Epithelial cell of prostate (primary cell): ENCODE results near the gene CST9.
"Not testable (repeated sequence)": the region's sequence is repeated elsewhere in the genome, so short reads cannot be mapped to it uniquely, and the experiment has no call there.

Experiments used
- DNase-seq: peaks from one replicate; pipeline ENCODE4 v3.0.0-alpha.2; 2011; ENCODE audit warnings: low read depth, low spot score
- H3K27ac ChIP-seq: fragments of 450-650 bp; 2 replicates; pipeline ENCODE4 v1.5.1; 2017; ENCODE audit warnings: mild to moderate bottlenecking

Gene CST9

GRCh38 chr20:23638309-23638708 lies 32.6 kb upstream of the CST9 start:
- no peak for DNase-seq
- H3K27ac ChIP-seq: peak overlapping the region; percentile 30

- H3K27ac ChIP-seq: peak within 1 kb of the TSS; percentile 88
- no peak for DNase-seq
These were observed 31.8 kb upstream of the CST9 start, which contains the start of gene CST3 for GRCh38 chr20:23637282-23638221. CST3 (minus strand) TSS chr20:23637955; CDS start chr20:23637862, 93 bp downstream.

- peak overlapping the region; percentile 88 for H3K27ac ChIP-seq
- DNase-seq: no peak
These were observed 31.2 kb upstream of the CST9 start for GRCh38 chr20:23636908-23637281.

- no peak for DNase-seq
- peak overlapping the region; percentile 88 for H3K27ac ChIP-seq
These were observed 30.6 kb upstream of the CST9 start for GRCh38 chr20:23636182-23636907.

- not testable (repeated sequence) for DNase-seq
- peak overlapping the region; percentile 88 for H3K27ac ChIP-seq
These were observed 30.0 kb upstream of the CST9 start for GRCh38 chr20:23635768-23636090.

- H3K27ac ChIP-seq: peak overlapping the region; percentile 88
- no peak for DNase-seq
These were observed 29.5 kb upstream of the CST9 start for GRCh38 chr20:23634985-23635767.

GRCh38 chr20:23634044-23634801 lies 28.5 kb upstream of the CST9 start:
- no peak overlapping the region for H3K27ac ChIP-seq
- no peak for DNase-seq

- no peak for DNase-seq
- no peak overlapping the region for H3K27ac ChIP-seq
These were observed 27.2 kb upstream of the CST9 start for GRCh38 chr20:23632711-23633573.

- no peak overlapping the region for H3K27ac ChIP-seq
- no peak for DNase-seq
These were observed 26.4 kb upstream of the CST9 start for GRCh38 chr20:23631981-23632710.

- H3K27ac ChIP-seq: no peak overlapping the region
- DNase-seq: no peak
These were observed 25.6 kb upstream of the CST9 start for GRCh38 chr20:23631226-23631822.

- no peak overlapping the region for H3K27ac ChIP-seq
- no peak for DNase-seq
These were observed 24.7 kb upstream of the CST9 start for GRCh38 chr20:23630392-23630849.

- DNase-seq: no peak
- H3K27ac ChIP-seq: peak overlapping the region; percentile 57
These were observed 24.1 kb upstream of the CST9 start for GRCh38 chr20:23629542-23630391.

- peak; percentile 84 for DNase-seq
- H3K27ac ChIP-seq: peak overlapping the region; percentile 57
These were observed 23.4 kb upstream of the CST9 start for GRCh38 chr20:23629017-23629541.

- H3K27ac ChIP-seq: peak overlapping the region; percentile 57
- no peak for DNase-seq
These were observed 22.8 kb upstream of the CST9 start for GRCh38 chr20:23628402-23629016.

- no peak for DNase-seq
- H3K27ac ChIP-seq: no peak overlapping the region
These were observed 21.8 kb upstream of the CST9 start for GRCh38 chr20:23627501-23627900.

GRCh38 chr20:23626040-23626620 lies 20.4 kb upstream of the CST9 start:
- peak; percentile 70 for DNase-seq
- peak overlapping the region; percentile 41 for H3K27ac ChIP-seq
